Measurements from ENCODE around the gene EHD2.
"Not testable (repeated sequence)": the region's sequence is repeated elsewhere in the genome, so short reads cannot be mapped to it uniquely, and the experiment has no call there.

The EHD2 gene, protein sequence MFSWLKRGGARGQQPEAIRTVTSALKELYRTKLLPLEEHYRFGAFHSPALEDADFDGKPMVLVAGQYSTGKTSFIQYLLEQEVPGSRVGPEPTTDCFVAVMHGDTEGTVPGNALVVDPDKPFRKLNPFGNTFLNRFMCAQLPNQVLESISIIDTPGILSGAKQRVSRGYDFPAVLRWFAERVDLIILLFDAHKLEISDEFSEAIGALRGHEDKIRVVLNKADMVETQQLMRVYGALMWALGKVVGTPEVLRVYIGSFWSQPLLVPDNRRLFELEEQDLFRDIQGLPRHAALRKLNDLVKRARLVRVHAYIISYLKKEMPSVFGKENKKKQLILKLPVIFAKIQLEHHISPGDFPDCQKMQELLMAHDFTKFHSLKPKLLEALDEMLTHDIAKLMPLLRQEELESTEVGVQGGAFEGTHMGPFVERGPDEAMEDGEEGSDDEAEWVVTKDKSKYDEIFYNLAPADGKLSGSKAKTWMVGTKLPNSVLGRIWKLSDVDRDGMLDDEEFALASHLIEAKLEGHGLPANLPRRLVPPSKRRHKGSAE

DNA sequence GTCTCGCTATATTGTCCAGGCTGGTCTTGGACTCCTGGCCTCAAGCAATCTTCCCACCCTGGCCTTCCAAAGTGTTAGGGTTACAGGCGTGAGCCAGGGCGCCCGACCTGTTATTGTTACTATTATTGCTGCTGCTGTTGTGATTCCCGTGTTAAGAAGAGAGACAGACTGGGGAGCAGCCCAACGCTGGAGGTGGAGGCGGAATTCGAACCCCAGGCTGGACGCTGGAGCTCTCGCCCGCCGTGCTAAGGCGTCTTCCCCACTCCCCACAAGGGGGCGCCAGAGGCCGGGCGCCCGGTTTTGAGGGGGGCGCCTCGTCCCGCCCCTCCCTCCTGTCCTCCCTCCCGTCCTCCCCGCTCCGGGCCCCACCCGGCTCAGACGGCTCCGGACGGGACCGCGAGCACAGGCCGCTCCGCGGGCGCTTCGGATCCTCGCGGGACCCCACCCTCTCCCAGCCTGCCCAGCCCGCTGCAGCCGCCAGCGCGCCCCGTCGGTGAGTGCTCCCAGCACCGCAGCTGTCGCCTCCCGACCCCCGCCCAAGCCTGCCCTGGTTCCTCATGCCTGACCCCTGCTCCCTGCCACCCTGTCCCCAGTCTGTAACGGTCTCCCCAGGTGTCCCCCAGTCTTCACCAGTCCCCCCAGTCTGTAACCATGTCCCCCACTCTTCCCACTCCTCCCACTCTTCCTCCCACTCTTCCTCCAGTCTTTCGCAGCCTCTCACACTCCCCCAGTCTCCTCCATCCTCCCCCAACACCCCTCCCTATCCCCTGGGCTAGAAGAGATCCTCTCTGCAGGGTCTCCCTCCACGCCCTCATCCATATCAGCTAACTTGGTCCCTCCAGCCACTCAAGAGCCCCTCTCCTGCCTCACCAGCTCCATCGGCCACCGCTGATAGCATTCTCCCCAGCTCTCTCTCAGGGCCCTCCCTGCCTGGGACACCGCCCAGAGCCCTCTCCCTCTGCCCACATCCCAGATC is at the start of gene EHD2:
Gene EHD2 (plus strand): TSS at position 377 of the 976 bp plus-strand sequence. CDS start 3,191 bp downstream, outside the sequence.
- peak; percentile 74 for DNase-seq (ENCODE audit: low read depth)

DNA sequence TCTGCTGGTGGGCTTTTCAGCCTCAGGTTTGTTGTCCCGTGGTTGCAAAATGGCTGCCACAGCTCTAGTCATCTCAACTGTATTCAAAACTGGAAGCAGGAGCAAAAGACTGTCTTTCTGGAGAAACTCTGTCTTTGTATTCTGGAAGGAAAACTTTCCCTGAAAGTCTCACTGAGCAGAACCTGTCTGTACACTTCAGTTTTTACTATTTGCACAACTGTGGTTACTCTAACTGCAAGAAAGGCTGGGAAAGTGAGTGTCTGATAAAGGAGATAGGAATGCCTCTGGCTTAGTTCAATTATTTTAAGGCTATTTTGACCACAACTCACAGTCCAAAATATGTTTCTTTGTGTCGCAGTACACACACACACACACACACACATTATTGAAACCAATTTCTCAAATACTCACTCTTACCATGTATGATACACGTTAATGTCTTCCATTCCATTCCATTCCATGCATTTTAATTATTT is 49.7 kb upstream of the EHD2 start:
- DNase-seq (ENCODE audit: low read depth) = no peak

DNA sequence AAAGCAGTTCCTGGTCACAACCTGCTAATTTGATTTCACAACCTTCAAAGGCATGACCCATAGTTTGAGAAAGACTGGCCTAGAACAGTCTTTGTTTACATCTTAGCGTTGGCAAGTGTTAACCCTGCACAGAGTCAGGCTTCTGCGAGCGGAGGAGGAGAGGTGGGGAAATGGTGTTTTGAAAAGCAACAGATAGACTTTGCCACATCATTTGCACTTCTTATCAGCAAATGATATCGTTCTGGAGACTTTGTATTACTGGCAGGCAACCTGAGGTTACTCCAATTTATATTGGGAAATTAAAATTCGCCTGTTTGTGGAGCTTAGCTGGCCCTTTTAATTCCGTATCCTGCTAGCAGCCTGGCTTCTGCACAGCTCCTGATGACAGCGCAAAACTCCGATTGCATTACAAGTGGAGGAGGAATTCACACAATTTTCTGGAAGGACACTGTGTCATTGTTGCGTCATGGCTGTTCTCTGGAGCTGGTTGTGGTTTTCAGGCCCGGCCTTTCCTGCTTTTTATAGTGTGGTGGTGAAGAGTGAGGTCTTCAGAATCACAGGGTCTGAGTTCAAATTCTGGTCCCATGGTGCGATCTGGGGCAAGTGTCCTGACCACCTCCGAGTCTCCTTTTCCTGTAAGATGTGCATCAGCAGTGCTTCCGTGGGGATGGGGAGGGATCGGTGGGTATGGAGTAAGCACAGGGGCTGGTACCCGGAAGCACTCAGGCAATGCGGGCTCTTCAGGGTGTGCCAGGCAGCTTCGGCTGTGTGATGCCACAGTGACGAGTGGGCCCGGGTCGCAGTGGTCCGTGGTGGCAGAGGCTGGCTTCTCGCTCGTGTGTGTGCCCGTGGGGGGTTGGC is 49.1 kb upstream of the EHD2 start:
- no peak for DNase-seq (ENCODE audit: low read depth)

DNA sequence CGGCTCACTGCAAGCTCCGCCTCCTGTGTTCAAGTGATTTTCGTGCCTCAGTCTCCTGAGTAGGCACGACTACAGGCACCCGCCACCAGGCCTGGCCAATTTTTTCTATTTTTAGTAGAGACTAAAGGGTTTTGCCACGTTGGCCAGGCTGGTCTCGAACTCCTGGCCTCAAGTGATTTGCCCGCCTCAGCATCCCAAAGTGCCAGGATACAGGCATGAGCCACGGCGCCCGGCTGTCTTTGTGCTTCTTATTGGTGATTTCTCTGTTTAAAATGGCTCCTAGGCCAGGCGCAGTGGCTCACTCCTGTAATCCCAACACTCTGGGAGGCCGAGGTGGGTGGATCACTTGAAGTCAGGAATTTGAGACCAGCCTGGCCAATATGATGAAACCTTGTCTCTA is 44.7 kb upstream of the EHD2 start:
- DNase-seq (ENCODE audit: low read depth) = not testable (repeated sequence)

DNA sequence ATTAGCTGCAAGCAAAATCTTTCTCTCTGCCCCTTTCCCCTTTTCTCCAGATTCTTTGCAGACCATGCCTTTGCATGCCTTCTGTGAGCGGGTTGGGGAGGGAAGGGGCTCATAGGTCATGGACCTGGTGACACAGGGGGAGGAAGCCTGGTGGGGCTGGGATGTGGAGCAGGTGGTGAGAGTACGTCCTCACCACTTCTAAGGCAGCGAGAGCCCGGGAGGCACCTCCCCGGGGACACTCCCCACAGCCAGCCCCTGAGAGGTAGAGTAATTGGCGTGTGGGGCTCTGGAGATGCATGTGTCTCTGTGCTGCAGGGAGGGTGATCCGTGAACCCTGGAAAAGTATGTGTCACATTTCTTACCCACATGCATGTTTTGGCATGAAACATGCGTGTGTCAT is 42.5 kb upstream of the EHD2 start:
- DNase-seq (ENCODE audit: low read depth) = no peak

DNA sequence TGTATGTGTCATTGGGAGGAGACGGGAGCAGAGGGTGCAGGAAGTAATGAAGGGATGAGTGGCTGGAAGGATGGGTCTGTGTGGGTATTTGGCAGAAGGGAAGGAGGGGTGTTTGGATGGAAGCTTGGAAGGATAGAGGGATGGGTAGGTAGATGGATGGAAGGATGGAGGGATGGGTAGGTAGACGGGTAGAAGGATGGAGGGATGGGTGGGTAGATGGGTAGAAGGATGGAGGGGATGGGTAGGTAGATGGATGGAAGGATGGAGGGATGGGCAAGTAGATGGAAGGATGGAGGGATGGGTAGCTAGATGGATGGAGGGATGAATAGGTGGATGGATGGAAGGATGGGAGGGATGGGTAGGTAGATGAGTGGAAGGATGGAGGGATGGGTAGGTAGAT is 41.7 kb upstream of the EHD2 start:
- DNase-seq (ENCODE audit: low read depth) = no peak

DNA sequence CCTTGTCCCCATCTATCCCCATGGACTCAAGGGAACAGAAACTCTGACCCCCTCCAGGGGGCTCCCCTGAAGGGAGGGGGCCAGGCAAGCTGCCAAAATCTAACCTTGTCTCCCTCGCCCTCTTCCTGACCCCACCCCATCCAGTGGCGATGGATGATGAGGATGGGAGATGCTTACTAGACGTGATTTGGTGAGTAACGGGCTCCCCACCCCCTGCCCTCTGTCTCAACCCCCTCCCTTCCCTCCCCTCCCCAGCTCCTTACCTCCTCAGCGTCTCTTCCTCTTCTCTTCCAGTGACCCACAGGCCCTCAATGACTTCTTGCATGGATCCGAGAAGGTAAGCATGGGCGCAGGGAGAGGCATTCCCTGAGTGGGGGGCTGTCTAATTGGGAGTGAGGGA is 39.8 kb upstream of the EHD2 start:
- DNase-seq (ENCODE audit: low read depth) = no peak

DNA sequence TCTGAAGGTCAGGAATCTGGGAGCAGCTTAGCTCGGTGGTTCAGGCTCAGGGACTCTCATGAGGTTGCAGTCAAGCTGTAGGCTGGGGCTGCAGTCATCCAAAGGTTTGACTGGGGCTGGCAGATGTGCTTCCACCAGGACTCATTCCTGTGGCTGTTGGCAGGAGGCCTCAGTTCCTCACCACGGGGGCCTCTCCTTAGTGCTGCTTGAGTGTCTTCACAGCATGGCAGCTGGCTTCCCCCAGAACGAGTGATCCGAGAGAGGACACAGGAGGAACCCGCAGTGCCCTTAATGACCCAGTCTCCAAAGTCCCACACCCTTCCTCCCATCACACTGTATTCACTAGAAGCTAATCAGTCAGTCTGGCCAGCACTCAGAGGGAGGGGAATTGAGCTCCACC is 38.7 kb upstream of the EHD2 start:
- no peak for DNase-seq (ENCODE audit: low read depth)

DNA sequence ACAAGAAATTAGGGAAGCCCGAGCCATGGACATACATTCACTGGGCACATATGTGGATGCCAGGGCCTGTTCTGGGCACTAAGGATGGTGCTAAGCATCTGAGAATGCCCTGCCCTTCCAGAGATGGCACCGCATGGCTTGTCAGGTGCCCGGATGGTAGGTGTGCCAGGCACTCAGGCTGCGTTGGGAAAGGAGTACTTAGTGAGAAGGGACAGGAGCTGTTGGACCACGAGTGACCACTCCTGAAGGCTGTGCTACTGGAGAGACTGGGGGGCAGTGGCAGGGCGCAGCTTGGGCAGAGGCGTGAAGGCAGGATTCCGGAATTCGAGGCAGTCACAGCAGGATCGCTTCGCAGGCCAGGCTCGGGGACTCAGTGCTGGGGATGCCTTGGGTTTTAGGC is 38.0 kb upstream of the EHD2 start:
- DNase-seq (ENCODE audit: low read depth) = no peak

DNA sequence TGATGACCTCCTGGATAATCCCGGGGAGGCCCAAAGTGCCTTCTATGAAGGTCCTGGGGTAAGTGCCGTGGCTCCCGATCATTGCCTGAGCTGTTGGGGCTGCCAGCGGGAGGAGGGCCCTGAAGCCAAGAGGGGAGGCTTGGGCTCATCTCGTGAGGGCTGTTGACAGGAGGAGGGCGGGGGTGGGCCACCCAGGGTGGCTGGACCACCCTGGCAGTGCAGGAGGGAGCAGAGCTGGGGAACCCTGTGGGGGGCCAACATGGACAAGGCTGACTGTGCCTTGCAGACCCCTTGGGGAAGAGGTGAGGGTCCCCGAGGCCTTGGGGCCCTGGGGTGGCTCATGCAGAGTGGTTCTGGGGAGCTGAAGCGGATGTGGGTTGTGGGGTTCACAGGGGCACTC is 37.4 kb upstream of the EHD2 start:
- DNase-seq (ENCODE audit: low read depth) = no peak

DNA sequence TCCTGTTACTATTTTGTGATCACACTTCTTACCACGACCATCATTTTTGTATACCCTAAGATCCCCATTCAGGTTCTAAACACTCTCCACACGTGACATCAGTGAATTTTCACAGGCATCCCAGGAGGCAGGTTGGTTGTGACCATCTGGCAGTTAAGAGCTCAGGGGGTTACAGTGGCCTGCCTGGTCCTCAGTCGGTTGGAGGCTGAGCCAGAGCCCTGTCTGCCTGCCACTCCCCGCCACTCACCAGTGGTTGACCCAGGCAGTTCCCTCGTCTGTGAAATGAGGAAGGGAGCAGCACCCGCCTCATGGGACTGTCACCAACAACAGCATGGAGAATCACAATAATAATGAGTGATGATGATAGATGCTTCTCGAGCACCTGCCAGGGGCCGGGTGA is 36.4 kb upstream of the EHD2 start:
- DNase-seq (ENCODE audit: low read depth) = no peak

DNA sequence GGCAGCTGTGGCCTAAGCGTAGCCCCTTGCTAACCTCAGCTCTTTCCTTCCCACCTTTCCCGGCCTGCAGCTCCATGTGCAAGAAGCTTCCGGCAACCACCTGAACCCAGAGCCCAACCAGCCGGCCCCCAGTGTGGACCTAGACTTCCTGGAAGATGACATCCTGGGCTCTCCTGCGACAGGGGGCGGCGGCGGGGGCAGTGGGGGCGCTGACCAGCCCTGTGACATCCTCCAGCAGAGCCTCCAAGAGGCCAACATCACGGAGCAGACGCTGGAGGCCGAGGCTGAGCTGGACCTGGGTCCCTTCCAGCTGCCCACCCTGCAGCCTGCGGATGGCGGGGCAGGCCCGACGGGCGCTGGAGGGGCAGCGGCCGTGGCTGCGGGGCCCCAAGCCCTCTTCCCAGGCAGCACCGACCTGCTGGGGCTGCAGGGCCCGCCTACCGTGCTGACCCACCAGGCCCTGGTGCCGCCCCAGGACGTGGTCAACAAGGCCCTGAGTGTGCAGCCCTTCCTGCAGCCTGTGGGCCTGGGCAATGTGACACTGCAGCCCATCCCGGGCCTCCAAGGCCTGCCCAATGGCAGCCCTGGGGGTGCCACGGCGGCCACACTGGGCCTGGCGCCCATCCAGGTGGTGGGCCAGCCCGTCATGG is 33.8 kb upstream of the EHD2 start:
- DNase-seq (ENCODE audit: low read depth) = no peak

DNA sequence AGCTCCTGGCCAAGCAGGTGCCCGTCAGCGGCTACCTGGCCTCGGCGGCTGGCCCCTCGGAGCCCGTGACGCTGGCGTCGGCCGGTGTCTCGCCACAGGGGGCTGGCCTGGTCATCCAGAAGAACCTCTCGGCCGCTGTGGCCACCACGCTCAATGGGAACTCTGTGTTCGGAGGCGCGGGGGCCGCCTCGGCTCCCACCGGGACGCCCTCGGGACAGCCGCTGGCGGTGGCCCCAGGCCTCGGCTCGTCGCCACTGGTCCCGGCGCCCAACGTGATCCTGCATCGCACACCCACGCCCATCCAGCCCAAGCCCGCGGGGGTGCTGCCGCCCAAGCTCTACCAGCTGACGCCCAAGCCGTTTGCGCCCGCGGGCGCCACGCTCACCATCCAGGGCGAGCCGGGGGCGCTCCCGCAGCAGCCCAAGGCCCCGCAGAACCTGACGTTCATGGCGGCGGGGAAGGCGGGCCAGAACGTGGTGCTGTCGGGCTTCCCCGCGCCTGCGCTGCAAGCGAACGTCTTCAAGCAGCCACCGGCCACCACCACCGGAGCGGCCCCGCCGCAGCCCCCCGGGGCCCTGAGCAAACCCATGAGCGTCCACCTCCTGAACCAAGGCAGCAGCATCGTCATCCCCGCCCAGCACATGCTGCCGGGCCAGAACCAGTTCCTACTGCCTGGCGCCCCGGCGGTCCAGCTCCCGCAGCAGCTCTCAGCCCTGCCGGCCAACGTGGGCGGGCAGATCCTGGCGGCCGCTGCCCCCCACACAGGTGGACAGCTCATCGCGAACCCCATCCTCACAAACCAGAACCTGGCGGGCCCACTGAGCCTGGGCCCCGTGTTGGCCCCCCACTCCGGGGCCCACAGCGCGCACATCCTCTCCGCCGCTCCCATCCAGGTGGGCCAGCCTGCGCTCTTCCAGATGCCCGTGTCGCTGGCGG is 33.0 kb upstream of the EHD2 start:
- DNase-seq (ENCODE audit: low read depth) = no peak

DNA sequence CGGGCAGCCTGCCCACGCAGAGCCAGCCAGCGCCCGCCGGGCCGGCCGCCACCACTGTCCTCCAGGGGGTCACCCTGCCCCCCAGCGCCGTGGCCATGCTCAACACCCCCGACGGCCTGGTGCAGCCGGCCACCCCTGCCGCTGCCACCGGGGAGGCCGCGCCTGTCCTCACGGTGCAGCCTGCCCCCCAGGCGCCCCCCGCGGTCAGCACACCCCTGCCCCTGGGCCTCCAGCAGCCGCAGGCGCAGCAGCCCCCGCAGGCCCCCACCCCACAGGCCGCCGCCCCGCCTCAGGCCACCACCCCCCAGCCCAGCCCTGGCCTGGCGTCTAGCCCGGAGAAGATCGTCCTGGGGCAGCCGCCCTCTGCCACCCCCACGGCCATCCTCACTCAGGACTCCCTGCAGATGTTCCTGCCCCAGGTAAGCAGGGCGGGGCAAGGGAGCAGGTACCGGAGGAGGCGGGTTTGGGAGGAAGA is 32.3 kb upstream of the EHD2 start:
- no peak for DNase-seq (ENCODE audit: low read depth)

DNA sequence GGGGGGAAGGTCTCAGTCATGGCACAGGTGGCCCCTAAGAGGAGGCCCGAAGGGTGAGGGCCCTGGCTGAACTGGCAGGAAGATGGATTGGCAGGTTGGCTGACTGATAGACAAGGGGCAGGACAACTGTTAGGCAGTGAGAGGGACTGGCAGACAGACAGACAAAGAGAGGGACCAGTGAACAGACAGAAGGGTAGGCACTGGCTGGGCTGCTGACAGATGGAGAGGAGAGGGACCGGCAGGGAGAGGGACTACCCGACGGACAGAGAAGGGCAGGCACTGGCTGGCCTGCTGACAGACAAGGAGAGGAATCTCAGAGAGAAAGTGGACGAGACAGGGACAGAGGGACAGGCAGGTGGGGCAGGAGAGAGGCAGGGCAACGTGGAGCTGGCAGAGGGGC is 31.8 kb upstream of the EHD2 start:
- no peak for DNase-seq (ENCODE audit: low read depth)

DNA sequence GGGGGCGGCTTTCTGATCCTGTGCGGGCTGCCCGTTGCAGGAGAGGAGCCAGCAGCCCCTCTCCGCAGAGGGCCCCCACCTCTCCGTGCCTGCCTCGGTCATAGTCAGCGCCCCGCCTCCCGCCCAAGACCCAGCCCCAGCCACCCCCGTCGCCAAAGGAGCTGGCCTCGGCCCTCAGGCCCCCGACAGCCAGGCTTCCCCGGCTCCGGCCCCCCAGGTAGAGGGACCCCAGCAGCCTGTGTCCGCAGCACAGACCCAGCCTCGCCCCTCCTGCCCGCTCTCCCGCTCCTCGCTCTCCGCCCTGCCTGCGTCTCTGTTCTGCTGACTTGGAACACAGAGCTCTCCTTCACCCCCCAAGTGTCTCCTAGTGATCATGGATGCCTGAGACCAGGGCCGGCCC is 31.3 kb upstream of the EHD2 start:
- DNase-seq (ENCODE audit: low read depth) = no peak

DNA sequence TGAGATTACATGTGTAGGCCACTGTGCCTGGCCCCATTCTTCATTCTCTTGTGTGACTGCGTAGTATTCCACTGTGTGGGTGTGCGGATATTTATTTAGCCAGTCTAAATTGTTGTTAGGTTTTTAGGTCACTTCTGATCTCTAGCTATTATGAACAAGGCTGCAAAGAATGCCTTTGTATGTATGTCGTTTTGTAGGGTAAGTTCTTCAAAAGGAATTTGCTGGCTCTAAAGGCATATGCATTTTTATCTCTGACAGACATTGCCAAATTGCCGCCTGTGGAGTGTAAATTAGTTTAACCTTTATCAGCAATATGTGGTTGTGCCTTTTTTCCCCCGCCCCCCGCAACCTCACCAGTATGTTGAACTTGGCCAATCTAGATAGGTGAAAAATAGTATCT is 30.3 kb upstream of the EHD2 start:
- no peak for DNase-seq (ENCODE audit: low read depth)

DNA sequence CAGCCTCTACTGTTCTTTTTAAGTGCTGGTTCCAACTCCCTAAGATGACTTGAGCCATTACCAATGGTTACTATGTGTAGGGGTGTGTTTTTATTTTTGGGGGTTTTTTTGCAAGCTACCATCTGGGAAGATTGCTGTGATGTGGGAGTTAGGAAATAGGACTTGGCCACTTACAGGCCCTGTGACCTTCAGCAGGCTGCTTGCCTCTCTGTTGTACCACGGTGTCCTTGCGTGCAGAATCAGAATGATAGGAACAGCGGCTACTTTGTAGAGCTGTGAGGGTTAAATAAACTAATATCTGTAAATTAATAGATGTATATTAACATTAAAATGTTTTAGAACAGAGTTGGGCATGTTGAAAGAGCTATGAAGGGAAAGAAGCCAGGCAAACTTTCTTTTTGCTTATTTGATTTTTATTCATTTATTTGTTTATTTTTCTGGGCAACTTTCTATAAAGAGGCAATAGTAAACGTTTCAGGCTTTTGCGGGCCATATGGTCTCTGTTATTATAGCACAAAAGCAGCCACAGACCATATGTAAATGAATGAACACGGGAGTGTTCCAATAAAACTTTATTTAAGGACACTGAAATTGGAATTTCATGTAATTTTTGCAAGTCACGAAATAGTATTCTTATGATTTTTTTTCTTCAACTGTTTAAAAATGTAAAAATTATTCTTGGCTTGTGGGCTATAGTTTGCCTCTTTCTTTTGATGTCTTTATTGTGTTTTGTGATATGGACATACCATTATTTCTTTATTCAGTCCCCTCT is 26.4 kb upstream of the EHD2 start:
- no peak for DNase-seq (ENCODE audit: low read depth)

DNA sequence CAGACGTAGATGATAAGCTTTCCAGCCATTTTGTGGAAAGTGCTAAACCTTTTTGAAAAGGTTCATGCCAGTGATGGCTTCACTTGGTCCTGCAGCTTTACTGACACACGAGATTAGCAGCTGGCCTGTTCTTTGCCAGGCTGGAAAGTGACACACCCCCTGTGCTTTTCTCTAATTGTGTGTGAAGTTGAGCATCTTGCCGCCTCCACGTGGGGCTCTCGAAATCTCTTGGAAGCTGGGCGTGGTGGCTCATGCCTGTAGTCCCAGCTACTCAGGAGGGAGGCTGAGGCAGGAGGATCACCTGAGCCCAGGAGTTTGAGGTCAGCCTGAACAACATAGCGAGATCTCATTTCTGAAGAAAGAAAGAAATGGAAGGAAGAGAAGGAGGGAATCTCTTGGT is 25.3 kb upstream of the EHD2 start:
- DNase-seq (ENCODE audit: low read depth) = no peak

Data from CMK (cell line).